HG02763 (cell line): Measurements from ENCODE around the gene UBALD2.

Experiments used
- ATAC-seq: cut with Tn5 transposase; IDR thresholded peaks from one replicate; pipeline ENCODE4 v1.9.1; 2021; ENCODE audit warnings: mild to moderate bottlenecking, moderate library complexity; ENCODE audit not compliant: unreplicated experiment

Gene UBALD2

DNA sequence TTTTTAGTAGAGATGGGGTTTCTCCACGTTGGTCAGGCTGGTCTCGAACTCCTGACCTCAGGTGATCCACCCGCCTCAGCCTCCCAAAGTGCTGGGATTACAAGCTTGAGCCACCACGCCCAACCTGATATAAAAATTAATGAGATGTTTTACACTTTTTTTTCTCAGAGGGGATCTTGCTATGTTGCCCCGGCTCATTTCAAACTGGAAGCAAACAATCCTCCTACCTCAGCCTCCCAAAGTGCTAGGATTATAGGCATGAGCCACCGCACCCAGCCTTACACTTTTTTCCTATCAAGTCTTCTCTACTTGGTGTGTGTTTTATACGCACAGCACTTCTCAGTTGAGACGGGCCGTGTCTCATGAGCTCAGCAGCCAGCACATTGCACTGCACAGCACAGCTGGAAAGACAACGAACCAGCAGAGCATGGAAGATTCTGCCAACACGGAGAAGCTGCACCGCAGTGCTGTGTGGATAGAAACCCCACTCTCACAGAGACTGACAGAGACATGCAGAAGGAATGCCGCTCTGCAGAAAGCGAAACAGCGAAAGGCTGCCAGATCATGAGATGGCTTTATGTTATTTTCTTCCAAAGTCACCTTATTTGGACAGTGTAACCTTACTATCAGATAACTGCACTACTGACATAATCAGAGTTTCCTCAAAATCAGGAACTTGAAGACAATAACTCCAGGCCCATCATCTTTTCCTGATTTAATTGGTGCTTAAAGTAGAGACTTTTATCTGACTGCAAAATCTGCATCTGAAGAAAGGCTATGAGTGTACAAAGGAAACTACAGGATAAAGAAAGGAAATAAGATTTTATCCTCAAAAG lies 49.5 kb downstream of the UBALD2 start:
- ATAC-seq = no peak

DNA sequence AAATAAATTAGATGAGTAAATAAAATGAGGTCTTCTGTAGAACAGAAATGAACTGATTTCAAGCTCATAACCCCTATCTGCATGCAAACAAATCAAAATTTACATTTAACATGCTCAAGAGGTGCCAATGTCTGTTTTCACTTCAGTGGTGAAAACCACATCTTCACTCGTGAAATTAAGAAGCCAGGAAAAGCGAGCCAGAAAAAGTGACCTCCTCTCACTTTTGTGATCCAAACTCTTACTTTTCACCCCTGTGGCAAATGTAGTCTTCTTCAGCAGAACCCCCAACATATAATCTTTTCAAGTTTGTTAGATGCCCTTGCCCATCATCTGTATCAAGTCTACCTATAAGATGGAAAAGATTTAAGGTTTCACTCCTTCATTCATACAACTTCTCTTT lies 52.4 kb downstream of the UBALD2 start:
- no peak for ATAC-seq

DNA sequence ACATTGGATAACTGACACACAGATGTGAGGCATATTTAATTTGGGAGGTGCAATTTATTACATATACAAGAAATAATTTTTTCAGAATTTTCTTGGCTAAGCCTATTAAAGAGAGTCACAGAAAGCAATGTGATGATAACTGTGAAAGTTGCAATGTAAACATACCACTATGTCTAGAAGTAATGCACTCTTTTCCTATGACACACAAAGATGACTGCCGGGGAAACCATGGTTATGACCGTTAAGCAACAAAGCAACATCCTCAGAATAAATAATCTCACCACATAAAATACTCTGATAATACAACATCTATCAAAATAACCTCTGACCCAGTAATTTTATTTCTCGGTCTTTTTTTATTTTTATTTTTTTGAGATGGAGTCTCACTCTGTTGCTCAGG lies 53.4 kb downstream of the UBALD2 start:
- no peak for ATAC-seq
